Common myeloid progenitor, CD34-positive (primary cell): ENCODE results near the gene TENM3.

Experiments used
- CTCF ChIA-PET: fragments of 350-600 bp; sonication (Branson Sonifier 250); formaldehyde crosslinking; loops from one replicate; lab custom pipeline; 2021; ENCODE audit warnings: antibody characterized with exemption; lab: Charles Lee
- POLR2A ChIA-PET: fragments of 350-600 bp; sonication (Branson Sonifier 250); formaldehyde crosslinking; loops from one replicate; lab custom pipeline; 2021; ENCODE audit warnings: antibody characterized with exemption; lab: Charles Lee
- DNase-seq, 3 donors: peaks; one replicate each; pipeline versions ENCODE4 v3.0.0 to v3.0.0-alpha.2; 2013
- H3K27ac ChIP-seq, 2 experiments: 1 replicate in 1 of 2; 2 replicates in 1 of 2; pipeline ENCODE4 v1.7.0; 2013; ENCODE audit warnings: inconsistent platforms in 2 of 2, low read length in 2 of 2, mild to moderate bottlenecking in 2 of 2, low read depth in 1 of 2, moderate library complexity in 1 of 2; ENCODE audit not compliant: severe bottlenecking in 2 of 2, insufficient read depth in 1 of 2, poor library complexity in 1 of 2
- H3K27me3 ChIP-seq, 5 experiments: replicated peaks in 2 of 5; 1 replicate in 3 of 5; 2 replicates in 2 of 5; pipeline versions ENCODE4 v1.6.1 to v1.7.0; 2013; ENCODE audit warnings: low read length in 4 of 5, mild to moderate bottlenecking in 2 of 5, moderate library complexity in 2 of 5, inconsistent platforms in 1 of 5; ENCODE audit not compliant: insufficient read depth in 5 of 5, control insufficient read depth in 4 of 5
- H3K36me3 ChIP-seq, 4 experiments: 1 replicate in 2 of 4; 2 replicates in 2 of 4; pipeline versions ENCODE4 v1.6.1 to v1.7.0; 2013; ENCODE audit warnings: low read length in 3 of 4, control low read depth in 1 of 4, mild to moderate bottlenecking in 1 of 4; ENCODE audit not compliant: control insufficient read depth in 4 of 4, insufficient read depth in 4 of 4
- H3K4me1 ChIP-seq, 4 experiments: 1 replicate in 3 of 4; 2 replicates in 1 of 4; pipeline versions ENCODE4 v1.6.1 to v1.7.1; 2013; ENCODE audit warnings: low read length in 3 of 4, mild to moderate bottlenecking in 3 of 4, control low read depth in 1 of 4, inconsistent platforms in 1 of 4, moderate library complexity in 1 of 4; ENCODE audit not compliant: control insufficient read depth in 4 of 4, insufficient read depth in 4 of 4; ENCODE audit errors: control extremely low read depth in 1 of 4
- H3K4me3 ChIP-seq, 7 experiments: 1 replicate in 4 of 7; 2 replicates in 3 of 7; pipeline versions ENCODE4 v1.5.1 to v1.7.0; 2013; ENCODE audit warnings: mild to moderate bottlenecking in 7 of 7, low read length in 6 of 7, moderate library complexity in 6 of 7, inconsistent platforms in 2 of 7, low read depth in 2 of 7, control low read depth in 1 of 7; ENCODE audit not compliant: insufficient read depth in 4 of 7, control insufficient read depth in 1 of 7; ENCODE audit errors: extremely low read depth in 1 of 7
- H3K9me3 ChIP-seq, 5 experiments: 1 replicate in 4 of 5; 2 replicates in 1 of 5; pipeline versions ENCODE4 v1.6.1 to v1.7.1; 2013; ENCODE audit warnings: low read length in 4 of 5, mild to moderate bottlenecking in 2 of 5, inconsistent platforms in 1 of 5, low read depth in 1 of 5, moderate library complexity in 1 of 5; ENCODE audit not compliant: control insufficient read depth in 4 of 5, insufficient read depth in 2 of 5; ENCODE audit errors: control extremely low read depth in 1 of 5
- WGBS: methylation state at CpG from one replicate; pipeline ENCODE4 v1.1.5; 2013; ENCODE audit not compliant: insufficient coverage; 5-methylcytosine and 5-hydroxymethylcytosine counted together

Gene TENM3

DNA sequence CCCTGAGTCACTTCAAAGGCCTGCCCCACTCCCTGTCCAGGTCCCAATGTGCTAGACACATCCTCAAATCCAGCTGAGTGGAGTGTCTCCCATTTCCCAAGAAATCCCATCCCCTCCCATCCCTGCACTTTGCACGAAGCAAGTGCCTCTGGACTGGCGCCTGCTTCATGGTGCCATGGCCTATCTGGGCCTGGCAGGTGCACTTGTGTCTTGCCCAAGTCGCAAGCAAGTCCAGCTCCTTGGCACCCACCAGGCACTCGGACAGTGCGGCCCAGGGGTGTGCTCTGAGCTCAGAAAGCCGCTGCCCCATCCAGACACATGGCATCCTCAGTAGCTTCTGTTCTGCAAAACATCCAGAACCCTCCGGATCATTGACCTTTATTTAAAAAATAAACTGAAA is 576.5 kb downstream of the TENM3 start:
- Histone ChIP-seq H3K9me3 (no peaks in the 10 kb centered on the region), H3K27ac (no peak overlapping the region), H3K27me3 (no peaks in the 10 kb centered on the region), H3K4me3 (no peak overlapping the region), H3K4me1 (peaks cover 0 to 23% (median 17%) of the 10 kb centered on the region in 4 experiments), H3K36me3 (no peaks in the 10 kb centered on the region)
- CTCF ChIA-PET, result interaction anchor here (1.9 kb wide), 1 partner anchor 9 kb away, joined by 4 read pairs; no protein-coding TSS in a partner anchor
- DNase-seq, result no peak
- POLR2A ChIA-PET, result no interaction called here
- 93% methylated on average over 6 of the region's 7 CpGs for WGBS

- whole genome bisulfite sequencing, result 88% methylated on average over 9 of the region's 11 CpGs
- Histone ChIP-seq H3K4me1 (peaks cover 0 to 48% (median 41%) of the 10 kb centered on the region in 4 experiments), H3K36me3 (no peaks in the 10 kb centered on the region), H3K4me3 (no peak overlapping the region), H3K27ac (no peak overlapping the region), H3K9me3 (no peaks in the 10 kb centered on the region), H3K27me3 (no peaks in the 10 kb centered on the region)
- DNase-seq, result no peak
- ChIA-PET CTCF (no interaction called here), POLR2A (no interaction called here)
Observed at GRCh38 chr4:182822554-182822953, 579.4 kb downstream of the TENM3 start.

DNA sequence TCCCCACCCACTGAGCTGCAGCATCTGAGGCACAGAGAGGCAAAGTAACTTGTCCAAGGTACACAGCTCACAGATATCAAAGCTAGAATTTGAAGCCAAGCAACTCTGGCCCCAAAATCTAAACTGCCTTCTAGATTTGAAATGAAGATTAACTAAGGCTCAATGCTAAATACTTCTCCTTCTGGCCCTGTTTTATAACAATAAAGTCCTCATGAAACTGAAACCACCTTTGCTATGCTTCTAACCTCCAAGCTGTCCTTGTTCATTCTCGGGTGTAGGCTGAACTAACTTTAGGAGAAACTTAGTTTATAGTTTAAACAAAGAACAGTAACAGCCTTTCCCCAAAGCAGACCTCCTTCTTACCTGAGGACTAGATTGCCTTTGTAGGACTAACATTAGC is 580.4 kb downstream of the TENM3 start:
- Histone ChIP-seq H3K36me3 (no peaks in the 10 kb centered on the region), H3K4me1 (peaks cover 0 to 56% (median 46%) of the 10 kb centered on the region in 4 experiments), H3K27me3 (no peaks in the 10 kb centered on the region), H3K27ac (no peak overlapping the region), H3K4me3 (peak overlapping the region in 2 of 7 experiments; percentile 19 to 28), H3K9me3 (no peaks in the 10 kb centered on the region)
- CTCF ChIA-PET, result interaction anchor here (0.9 kb wide), 1 partner anchor 23 kb away, joined by 5 read pairs; no protein-coding TSS in a partner anchor
- 0% methylated on average over 1 of the region's 1 CpG for WGBS
- peak in 2 of 3 donors; percentile 39 to 50 for DNase-seq
- POLR2A ChIA-PET, result no interaction called here

- Histone ChIP-seq H3K36me3 (no peaks in the 10 kb centered on the region), H3K27me3 (no peaks in the 10 kb centered on the region), H3K27ac (peak overlapping the region in 1 of 2 experiments; percentile 54), H3K9me3 (no peaks in the 10 kb centered on the region), H3K4me1 (peaks cover 8 to 69% (median 57%) of the 10 kb centered on the region in 4 experiments), H3K4me3 (peak overlapping the region in 1 of 7 experiments; percentile 38)
- ChIA-PET POLR2A (no interaction called here), CTCF (interaction anchor here (1.4 kb wide), 1 partner anchor 14 kb away, joined by 3 read pairs; no protein-coding TSS in a partner anchor)
- DNase-seq, result no peak
- WGBS, result 45% methylated on average over 7 of the region's 8 CpGs
Observed at GRCh38 chr4:182825003-182825402, 581.8 kb downstream of the TENM3 start.

DNA sequence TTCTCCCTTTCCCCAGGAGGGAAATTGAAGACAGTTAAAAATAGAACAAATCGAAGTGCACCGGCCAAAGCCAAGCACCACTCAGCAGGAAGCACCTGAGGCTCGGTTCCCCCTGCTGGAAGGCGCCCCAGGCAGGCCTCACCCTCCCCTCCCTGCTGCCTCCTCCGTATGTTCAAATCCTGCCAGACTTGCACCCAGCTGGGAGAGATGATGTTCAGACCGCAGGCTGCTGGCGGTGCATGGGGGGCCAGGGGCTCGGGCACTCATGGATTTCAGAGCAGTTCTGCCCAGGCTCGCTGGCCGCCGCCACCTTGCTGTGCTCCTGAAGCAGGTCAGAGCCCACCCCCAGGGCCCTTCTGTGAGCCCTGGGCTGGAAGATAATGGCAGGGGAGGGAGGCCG is 582.6 kb downstream of the TENM3 start:
- H3K36me3 ChIP-seq, result no peaks in the 10 kb centered on the region
- CTCF ChIA-PET, result no interaction called here
- DNase-seq, result peak; percentile 49 to 89 (median 81)
- no peaks in the 10 kb centered on the region for H3K27me3 ChIP-seq
- 7% methylated on average over 11 of the region's 12 CpGs for WGBS
- no peaks in the 10 kb centered on the region for H3K9me3 ChIP-seq
- POLR2A ChIA-PET, result no interaction called here
- H3K4me3 ChIP-seq, result peak overlapping the region in 1 of 7 experiments; percentile 38
- H3K27ac ChIP-seq, result no peak overlapping the region
- H3K4me1 ChIP-seq, result peaks cover 10 to 76% (median 61%) of the 10 kb centered on the region in 4 experiments

GRCh38 chr4:182826391-182826790 is 583.2 kb downstream of the TENM3 start:
- POLR2A ChIA-PET, result no interaction called here
- no peaks in the 10 kb centered on the region for H3K36me3 ChIP-seq
- H3K27ac ChIP-seq, result peak overlapping the region in 1 of 2 experiments; percentile 56
- H3K4me3 ChIP-seq, result peak overlapping the region in 2 of 7 experiments; percentile 33 to 38
- 5% methylated on average over 13 of the region's 13 CpGs for WGBS
- H3K9me3 ChIP-seq, result no peaks in the 10 kb centered on the region
- peaks cover 10 to 78% (median 61%) of the 10 kb centered on the region in 4 experiments for H3K4me1 ChIP-seq
- CTCF ChIA-PET, result no interaction called here
- H3K27me3 ChIP-seq, result no peaks in the 10 kb centered on the region
- DNase-seq, result peak in 2 of 3 donors; percentile 56 to 73

DNA sequence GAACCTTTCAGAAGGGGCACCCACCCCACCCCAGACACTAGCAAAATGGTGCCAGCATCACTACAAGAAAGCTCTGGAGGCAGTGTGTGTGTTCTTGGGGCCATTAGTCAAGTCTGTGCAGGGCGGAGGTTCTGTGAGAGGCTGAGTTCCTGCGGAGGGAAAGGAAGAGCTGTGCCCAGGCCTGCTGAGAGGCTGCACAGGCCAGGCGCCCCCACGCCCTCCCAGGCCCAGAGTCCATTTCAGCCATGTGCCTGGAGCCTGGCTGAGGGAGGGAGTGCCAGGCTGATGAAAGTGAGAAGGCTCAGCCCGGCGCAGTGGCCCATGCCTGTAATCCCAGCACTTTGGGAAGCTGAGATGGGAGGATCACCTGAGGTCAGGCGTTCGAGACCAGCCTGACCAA is 584.0 kb downstream of the TENM3 start:
- CTCF ChIA-PET, result no interaction called here
- WGBS, result 97% methylated on average over 5 of the region's 8 CpGs
- Histone ChIP-seq H3K4me3 (no peak overlapping the region), H3K27ac (no peak overlapping the region), H3K27me3 (no peaks in the 10 kb centered on the region), H3K36me3 (no peaks in the 10 kb centered on the region), H3K4me1 (peaks cover 10 to 81% (median 61%) of the 10 kb centered on the region in 4 experiments), H3K9me3 (no peaks in the 10 kb centered on the region)
- POLR2A ChIA-PET, result no interaction called here
- DNase-seq, result no peak
